ENCODE measurements around the gene ZBTB7A.

ZBTB7A gene

DNA sequence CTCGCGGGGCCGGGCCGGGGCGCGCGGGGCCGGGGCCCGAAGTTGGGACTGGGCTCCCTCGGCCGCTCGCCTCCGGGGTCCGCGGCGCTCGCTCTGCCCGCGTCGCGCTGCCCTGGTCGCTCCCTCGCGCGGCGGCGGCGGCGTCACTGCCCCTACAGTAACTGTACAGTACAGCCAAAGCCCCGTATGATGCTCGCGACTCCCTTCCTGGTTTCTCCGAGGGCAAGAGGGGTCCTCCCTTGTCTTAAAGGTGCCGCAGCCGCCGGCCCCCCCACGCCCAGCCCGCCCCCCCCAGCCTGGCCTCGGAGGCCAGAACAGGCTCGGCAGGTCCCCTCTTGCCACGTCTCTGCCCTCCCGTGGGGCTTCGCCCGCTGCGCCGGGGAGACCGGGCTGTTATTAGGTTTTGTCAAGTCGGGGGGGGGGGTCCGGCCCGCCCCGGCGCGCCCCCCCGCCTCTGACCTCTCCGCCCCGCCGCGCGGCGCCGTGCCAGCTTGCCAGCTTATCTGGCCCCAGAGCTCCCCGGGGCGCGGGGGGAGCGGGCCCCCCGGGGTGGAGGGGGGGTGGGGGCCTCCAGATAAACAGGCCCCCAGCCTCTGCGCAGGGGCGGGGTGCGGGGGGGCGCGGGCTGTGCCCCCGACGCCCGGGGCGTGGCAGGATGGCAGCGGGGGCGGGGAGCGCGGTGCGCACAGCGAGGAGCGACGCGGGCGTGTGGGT lies at the start of gene ZBTB7A:
ZBTB7A (minus strand) TSS at position 218 of the 714 bp plus-strand sequence. CDS start 11,667 bp downstream, outside the sequence.
- peak; percentile 54 for DNase-seq (ENCODE audit: low read depth)

- no peak for DNase-seq (ENCODE audit: low read depth)
Measured at GRCh38 chr19:4115818-4116385, 49.2 kb upstream of the ZBTB7A start.

GRCh38 chr19:4115050-4115817 lies 48.5 kb upstream of the ZBTB7A start:
- DNase-seq (ENCODE audit: low read depth): no peak

DNA sequence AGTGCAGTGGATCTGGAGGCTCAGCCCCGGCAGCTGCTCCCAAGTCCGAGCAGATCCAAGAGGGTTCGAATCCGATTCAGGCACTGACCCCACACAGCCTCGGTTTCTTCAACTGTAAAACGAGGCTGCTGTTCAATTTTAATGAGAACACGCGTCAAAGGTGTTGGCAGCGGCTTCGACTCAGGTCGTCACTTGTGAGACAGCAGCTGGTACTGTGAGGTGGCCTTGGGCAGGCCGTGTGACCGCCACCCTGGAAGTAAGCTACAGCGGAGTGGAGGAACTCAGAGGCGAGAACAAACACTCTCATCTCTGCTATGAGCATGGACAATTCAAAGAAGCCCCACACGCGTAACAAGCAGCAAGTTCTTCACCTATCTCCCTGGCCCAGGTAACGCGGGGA lies 47.5 kb upstream of the ZBTB7A start:
- no peak for DNase-seq (ENCODE audit: low read depth)

DNA sequence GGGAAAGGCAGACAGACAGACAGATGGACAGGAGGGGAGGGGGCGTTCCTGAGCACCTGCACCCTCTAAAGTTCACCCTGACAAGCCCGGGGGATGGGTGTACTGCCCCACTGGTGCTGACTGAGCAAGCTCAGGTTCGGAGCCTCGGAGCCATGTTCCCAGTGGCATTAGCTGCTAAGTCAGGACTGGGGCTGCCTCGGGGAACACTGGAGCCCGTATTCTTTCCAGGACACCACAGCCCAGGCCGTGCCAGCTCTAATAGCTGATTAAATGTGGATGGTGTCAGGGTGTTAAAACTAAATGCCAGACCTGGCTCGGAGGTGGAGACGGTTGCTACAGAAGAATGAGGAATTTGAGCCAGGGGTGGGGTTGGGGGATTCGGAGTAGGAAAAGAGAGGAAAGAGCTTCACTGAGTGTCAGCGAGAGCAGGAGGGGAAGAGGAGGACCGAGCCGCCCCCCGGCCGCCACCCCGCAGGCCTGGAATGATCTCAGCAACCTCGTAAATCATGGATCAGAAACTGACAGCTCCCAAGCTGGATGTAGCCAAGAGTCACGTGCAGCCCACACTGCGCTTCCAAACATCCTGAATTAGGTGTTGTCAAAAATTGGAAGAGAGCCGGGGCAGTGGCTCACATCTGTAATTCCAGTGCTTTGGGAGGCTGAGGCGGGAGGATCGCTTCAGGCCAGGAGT lies 46.8 kb upstream of the ZBTB7A start:
- no peak for DNase-seq (ENCODE audit: low read depth)

GRCh38 chr19:4112367-4112766 lies 45.7 kb upstream of the ZBTB7A start:
- no peak for DNase-seq (ENCODE audit: low read depth)

DNA sequence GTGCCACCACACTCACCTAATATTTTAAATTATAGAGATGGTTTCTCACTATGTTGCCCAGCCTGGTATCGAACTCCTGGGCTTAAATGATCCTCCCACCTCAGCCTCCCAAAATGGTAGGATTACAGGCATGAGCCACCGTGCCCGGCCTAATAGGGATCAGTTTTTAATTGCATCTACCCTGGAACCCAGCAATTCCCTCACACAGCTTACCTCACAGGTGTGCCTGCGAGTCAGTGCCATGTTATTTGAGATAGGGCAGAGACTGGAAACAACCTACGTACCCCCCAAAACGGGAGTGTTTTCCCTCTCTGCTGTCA lies 42.9 kb upstream of the ZBTB7A start:
- no peak for DNase-seq (ENCODE audit: low read depth)

DNA sequence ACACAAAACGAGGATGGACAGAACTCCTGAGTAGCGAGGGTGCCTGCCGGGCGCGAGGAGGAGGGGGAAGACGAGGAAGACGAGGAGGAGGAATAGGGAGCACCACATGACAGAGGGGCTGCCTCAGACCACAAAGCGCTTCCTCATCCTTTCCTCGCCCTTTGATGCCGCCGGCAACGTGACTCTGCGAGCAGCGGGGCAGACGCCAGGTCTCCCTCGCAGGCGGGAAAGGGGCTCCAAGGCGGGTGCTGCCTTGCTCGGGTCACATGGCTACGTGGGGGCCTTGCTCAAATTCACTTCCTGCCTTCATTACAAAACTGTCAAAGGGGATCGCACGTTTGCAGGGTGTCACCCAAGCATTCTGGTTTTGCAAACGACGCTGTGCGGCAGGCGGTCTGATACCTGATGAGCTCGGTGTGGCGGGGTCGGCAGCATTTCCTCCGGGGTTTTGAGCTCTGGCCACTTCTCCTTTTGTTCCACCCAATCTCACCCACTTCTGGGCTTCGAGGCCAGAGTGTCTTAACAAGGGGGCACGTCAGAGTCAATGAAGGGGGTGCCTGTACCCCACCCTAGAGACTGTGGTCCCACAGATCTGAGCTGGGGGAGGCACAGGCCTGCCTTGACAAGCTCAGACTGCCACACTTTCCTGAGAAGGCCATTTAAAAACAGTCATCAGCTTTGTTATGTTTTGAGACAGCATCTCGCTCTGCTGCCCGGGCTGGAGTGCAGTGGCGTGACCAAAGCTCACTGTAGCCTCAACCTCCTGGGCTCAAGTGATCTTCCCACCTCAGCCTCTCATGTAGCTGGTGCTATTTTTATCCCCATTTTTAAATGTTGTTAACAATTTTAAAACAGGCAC lies 42.3 kb upstream of the ZBTB7A start:
- no peak for DNase-seq (ENCODE audit: low read depth)

DNA sequence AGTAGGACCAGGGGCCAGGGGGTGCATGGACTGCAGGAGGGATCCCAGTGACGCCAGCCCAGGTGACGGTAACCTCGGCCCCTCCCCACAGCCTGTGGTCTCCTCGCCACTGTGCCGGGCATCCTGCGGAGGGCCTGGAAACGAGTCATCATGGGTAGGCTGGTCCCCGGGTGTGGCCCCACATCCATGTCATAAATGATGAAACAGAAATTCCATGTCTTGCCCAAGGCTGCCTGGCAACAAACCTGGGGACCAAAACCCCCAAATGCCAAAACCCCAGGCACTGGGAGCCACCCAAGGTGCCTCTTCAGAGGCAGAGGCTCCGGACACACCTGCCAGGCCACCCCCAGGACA lies 36.4 kb upstream of the ZBTB7A start:
- DNase-seq (ENCODE audit: low read depth): peak; percentile 22

- DNase-seq (ENCODE audit: low read depth): no peak
Measured at GRCh38 chr19:4102339-4103079, 35.8 kb upstream of the ZBTB7A start.

- no peak for DNase-seq (ENCODE audit: low read depth)
Measured at GRCh38 chr19:4101496-4101770, 34.7 kb upstream of the ZBTB7A start.

DNA sequence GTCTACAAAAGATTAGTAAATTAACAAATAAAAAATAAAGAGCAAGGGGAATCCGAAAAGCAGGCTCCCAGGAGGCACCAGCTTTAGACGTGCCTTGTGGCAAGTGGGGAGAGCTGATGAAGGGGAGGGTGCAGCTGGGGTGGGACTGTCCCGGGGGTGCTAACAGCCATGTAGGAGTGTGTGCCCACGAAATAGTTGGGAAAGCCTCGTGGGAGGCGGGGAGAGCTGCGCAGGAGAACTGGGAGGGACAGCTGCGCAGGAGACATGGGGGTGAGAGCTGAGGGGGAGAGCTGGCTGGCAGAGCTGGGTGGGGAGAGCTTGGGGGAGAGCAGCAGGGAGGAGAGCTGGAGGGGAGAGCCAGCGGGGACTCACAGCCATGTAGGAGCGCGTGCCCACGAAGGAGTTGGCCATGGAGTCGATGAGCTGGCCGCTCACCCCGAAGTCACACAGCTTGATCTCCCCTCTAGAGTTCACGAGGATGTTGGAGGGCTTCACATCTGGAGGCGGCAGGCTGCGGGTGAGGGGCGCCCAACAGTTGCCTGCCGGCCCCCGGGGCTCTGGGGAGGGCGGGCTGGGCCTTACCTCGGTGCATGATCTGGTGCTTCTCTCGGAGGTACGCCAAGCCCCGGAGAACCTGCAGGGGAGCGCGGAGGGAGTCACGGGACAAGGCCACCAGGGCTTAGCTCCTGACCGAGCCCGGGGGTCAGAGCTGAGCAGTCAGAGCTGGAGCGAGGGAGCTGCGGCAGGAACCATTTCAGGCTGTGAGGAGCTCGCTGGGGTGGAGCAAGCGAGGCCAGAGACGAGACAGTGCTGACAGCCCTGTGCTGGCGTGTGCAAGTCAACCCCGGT lies 34.2 kb upstream of the ZBTB7A start:
- no peak for DNase-seq (ENCODE audit: low read depth)

DNA sequence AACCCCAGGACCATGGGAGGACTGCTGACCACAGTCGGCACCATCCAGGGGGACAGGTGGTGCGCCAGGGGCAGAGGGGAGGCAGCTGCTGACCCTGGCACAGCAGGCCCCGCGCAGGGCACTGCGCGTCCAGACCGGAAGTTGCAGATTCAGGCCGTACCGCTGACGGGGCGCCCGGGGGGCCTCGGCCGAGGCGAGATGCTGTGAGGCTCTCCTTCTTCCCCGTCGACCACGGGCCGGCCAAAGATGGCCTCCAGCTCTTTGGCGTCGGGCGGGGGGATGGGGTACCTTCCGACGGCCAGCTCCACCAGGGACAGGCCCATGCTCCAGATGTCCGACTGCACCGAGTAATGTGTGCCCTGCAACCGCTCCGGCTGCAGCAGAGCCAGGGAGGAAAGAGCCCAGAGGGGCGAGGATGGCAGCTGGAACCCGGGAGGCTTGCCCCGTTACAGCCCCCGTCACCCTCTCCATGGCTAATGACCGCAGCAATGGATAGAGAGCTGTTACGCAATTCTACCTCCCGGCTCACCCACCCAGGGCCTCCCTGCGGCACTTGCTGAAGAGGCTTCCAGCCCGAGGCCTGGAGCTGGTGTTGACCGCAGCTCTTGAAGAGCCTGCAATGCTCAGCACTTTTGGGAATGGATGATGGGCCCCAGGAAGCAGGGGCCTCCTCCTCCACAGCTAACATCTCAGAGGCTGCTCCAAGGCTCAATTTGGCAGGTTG lies 32.5 kb upstream of the ZBTB7A start:
- DNase-seq (ENCODE audit: low read depth): no peak

DNA sequence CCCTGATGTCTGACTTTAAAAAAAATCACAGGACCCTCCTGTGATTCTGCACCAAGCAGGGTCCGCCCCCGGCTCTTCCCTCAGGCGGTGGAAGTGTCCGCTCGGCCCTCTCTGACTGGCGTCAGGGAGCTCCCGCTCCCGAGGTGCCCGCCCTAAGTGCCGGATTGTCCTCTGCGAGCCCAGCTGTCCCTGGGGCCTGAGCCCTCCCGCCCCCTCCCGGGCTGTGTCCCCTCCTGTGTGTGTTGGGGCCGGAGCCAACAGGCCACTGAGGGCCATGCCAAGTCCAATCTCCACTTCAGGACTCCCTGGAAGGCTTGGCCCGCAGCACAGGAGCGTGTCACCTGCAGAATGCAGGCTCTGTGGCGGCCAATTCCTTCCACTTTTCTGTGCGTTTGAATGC lies 31.8 kb upstream of the ZBTB7A start:
- no peak for DNase-seq (ENCODE audit: low read depth)

- no peak for DNase-seq (ENCODE audit: low read depth)
Measured at GRCh38 chr19:4097501-4097900, 30.8 kb upstream of the ZBTB7A start.

DNA sequence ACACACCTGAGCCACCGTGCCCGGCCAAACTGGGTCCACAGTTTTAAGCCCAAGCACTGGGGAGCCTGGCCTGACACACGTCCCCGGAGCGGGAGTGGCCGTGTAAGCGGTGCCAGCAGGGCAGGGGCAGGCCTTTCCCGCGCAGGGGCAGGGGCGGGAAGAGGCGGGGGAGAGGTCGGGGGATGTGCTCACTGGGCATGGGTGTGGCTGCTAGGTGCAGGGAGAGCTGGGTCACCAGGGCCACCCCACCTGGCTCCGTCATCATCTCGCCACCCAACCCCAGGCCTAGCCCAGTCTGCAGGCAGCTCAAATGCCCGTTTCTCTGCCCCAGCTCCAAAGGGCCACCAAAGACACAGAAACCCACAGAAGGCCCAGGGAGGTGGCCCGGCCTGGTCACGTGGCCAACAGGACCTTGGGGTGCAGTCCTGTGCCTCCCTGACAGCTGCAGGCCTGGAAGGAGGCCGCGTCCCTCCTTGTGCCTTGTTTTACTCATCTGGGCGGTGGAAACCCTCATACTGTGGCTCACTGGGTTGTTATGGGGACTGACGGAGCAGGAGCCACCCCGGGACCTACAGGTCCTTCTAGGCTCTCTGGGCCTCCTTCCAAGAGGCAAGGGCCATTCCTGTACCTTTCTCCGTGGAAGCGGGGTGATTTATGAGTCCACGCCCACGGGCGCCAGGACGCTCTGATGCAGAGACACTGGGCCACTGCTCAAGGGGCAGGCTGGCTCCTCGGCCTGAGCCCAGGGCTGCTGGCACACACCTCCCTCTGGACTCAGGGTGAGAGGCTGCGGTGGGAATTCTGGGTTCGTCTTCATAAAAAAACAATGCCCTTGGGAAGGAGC lies 29.6 kb upstream of the ZBTB7A start:
- DNase-seq (ENCODE audit: low read depth): no peak

GRCh38 chr19:4095488-4095844 lies 28.8 kb upstream of the ZBTB7A start:
- no peak for DNase-seq (ENCODE audit: low read depth)

DNA sequence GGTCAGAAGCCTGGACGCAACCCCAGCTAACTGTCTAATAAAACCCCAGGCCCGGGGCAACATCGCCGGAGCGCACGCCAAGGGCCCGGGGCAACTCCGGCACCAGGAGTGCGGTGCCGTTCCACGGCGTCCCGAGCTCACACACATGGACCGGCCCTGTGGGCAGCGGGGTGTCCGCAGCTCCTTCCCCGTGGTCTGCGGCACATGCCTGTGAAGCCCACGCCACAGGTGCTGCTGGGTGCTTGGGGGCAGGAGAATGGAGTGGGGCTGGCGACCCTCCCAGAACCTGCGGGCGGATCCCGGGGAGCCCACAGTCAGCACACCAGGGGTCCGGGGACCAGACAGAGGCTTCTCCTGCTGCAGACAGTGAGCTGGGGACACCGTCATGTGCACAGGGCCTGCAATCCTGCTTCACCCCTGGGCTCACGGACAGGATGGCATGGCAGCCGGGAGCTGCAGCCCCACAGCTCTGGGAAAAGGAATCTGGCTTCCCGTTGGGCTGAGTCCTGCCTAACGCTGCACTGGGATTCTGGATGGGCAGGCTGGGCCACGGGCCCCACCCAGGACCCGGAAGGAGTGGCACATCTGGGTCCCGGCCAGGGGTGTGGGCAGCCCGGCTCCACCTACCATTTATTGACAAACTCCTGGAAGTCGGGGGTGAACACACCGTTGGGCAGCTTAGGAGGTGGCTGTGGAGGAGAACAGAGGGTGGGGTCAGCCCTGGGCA lies 28.2 kb upstream of the ZBTB7A start:
- DNase-seq (ENCODE audit: low read depth): no peak
